Measurements from ENCODE around the gene CCL19.

Gene CCL19

GRCh38 chr9:34712140-34712539 is 21.1 kb upstream of the CCL19 start:
- Mint-ChIP-seq H3K27ac (no peak overlapping the region), H3K36me3 (no peaks in the 10 kb centered on the region), H3K4me3 (no peak overlapping the region), H3K27me3 (peaks cover 14% of the 10 kb centered on the region), H3K4me1 (no peaks in the 10 kb centered on the region), H3K9me3 (peaks cover 2% of the 10 kb centered on the region)
- no peak for DNase-seq (ENCODE audit: low spot score in 2 of 2)
- ATAC-seq (ENCODE audit: low read depth) = no peak

- H3K27ac Mint-ChIP-seq = no peak within 1 kb of the TSS
- no peaks in the 10 kb centered on the region for H3K36me3 Mint-ChIP-seq
- peaks cover 2% of the 10 kb centered on the region for H3K9me3 Mint-ChIP-seq
- no peak for DNase-seq (ENCODE audit: low spot score in 2 of 2)
- no peak for ATAC-seq (ENCODE audit: low read depth)
- peaks cover 12% of the 10 kb centered on the region for H3K27me3 Mint-ChIP-seq
- no peaks in the 10 kb centered on the region for H3K4me1 Mint-ChIP-seq
- no peak within 1 kb of the TSS for H3K4me3 Mint-ChIP-seq
Measured at GRCh38 chr9:34710023-34710422, 18.9 kb upstream of the CCL19 start, which contains the start of gene CCL21. Gene CCL21, minus strand, starts transcription at chr9:34710136. Its CDS starts 70 bp downstream, at chr9:34710066.

GRCh38 chr9:34709196-34709978 is 18.3 kb upstream of the CCL19 start:
- no peaks in the 10 kb centered on the region for H3K4me1 Mint-ChIP-seq
- no peak for DNase-seq (ENCODE audit: low spot score in 2 of 2)
- H3K27ac Mint-ChIP-seq = no peak overlapping the region
- H3K27me3 Mint-ChIP-seq = peaks cover 8% of the 10 kb centered on the region
- ATAC-seq (ENCODE audit: low read depth) = no peak
- peaks cover 2% of the 10 kb centered on the region for H3K9me3 Mint-ChIP-seq
- H3K4me3 Mint-ChIP-seq = no peak overlapping the region
- no peaks in the 10 kb centered on the region for H3K36me3 Mint-ChIP-seq

- Mint-ChIP-seq H3K27ac (no peak overlapping the region), H3K9me3 (peaks cover 2% of the 10 kb centered on the region), H3K36me3 (no peaks in the 10 kb centered on the region)
Measured at GRCh38 chr9:34707130-34707529, 16.1 kb upstream of the CCL19 start.

GRCh38 chr9:34701769-34702736 is 11.0 kb upstream of the CCL19 start:
- Mint-ChIP-seq H3K4me3 (peak overlapping the region; percentile 74), H3K9me3 (no peaks in the 10 kb centered on the region), H3K27ac (no peak overlapping the region), H3K4me1 (peaks cover 5% of the 10 kb centered on the region), H3K36me3 (no peaks in the 10 kb centered on the region), H3K27me3 (peaks cover 10% of the 10 kb centered on the region)
- ATAC-seq (ENCODE audit: low read depth) = peak; percentile 79
- DNase-seq (ENCODE audit: low spot score in 2 of 2) = peak; percentile 69 to 79

More at GRCh38 chr9:34707130-34707529, 16.1 kb upstream of the CCL19 start:
- Mint-ChIP-seq H3K4me3 (no peak overlapping the region), H3K27me3 (peaks cover 4% of the 10 kb centered on the region), H3K4me1 (peaks cover 1% of the 10 kb centered on the region)
- DNase-seq (ENCODE audit: low spot score in 2 of 2) = no peak
- ATAC-seq (ENCODE audit: low read depth) = no peak

- DNase-seq (ENCODE audit: low spot score in 2 of 2) (peak; percentile 58 to 74), ATAC-seq (ENCODE audit: low read depth) (peak; percentile 79)
- peaks cover 10% of the 10 kb centered on the region for H3K27me3 Mint-ChIP-seq
- no peaks in the 10 kb centered on the region for H3K36me3 Mint-ChIP-seq
- H3K27ac Mint-ChIP-seq = no peak overlapping the region
- no peaks in the 10 kb centered on the region for H3K9me3 Mint-ChIP-seq
- H3K4me1 Mint-ChIP-seq = peaks cover 5% of the 10 kb centered on the region
- peak overlapping the region; percentile 74 for H3K4me3 Mint-ChIP-seq
Measured at GRCh38 chr9:34701023-34701768, 10.1 kb upstream of the CCL19 start.

GRCh38 chr9:34694811-34695210 is 3.7 kb upstream of the CCL19 start:
- H3K27me3 Mint-ChIP-seq = peaks cover 10% of the 10 kb centered on the region
- H3K27ac Mint-ChIP-seq = no peak overlapping the region
- DNase-seq (ENCODE audit: low spot score in 2 of 2) (no peak), ATAC-seq (ENCODE audit: low read depth) (no peak)
- no peaks in the 10 kb centered on the region for H3K36me3 Mint-ChIP-seq
- H3K4me3 Mint-ChIP-seq = no peak overlapping the region
- H3K4me1 Mint-ChIP-seq = peaks cover 2% of the 10 kb centered on the region
- no peaks in the 10 kb centered on the region for H3K9me3 Mint-ChIP-seq

- peaks cover 13% of the 10 kb centered on the region for H3K27me3 Mint-ChIP-seq
- H3K9me3 Mint-ChIP-seq = no peaks in the 10 kb centered on the region
Measured at GRCh38 chr9:34693560-34693959, 2.5 kb upstream of the CCL19 start.

GRCh38 chr9:34691936-34692315 is 850 bp upstream of the CCL19 start:
- Mint-ChIP-seq H3K27me3 (peaks cover 14% of the 10 kb centered on the region), H3K4me1 (peaks cover 2% of the 10 kb centered on the region), H3K9me3 (no peaks in the 10 kb centered on the region), H3K36me3 (no peaks in the 10 kb centered on the region), H3K4me3 (no peak overlapping the region), H3K27ac (no peak overlapping the region)
- no peak for DNase-seq (ENCODE audit: low spot score in 2 of 2)
- ATAC-seq (ENCODE audit: low read depth) = no peak

More at GRCh38 chr9:34693560-34693959, 2.5 kb upstream of the CCL19 start:
- Mint-ChIP-seq H3K36me3 (no peaks in the 10 kb centered on the region), H3K27ac (no peak overlapping the region), H3K4me1 (peaks cover 2% of the 10 kb centered on the region), H3K4me3 (no peak overlapping the region)
- no peak for DNase-seq (ENCODE audit: low spot score in 2 of 2)
- no peak for ATAC-seq (ENCODE audit: low read depth)

- Mint-ChIP-seq H3K27ac (no peak overlapping the region), H3K4me1 (peaks cover 6% of the 10 kb centered on the region), H3K4me3 (no peak overlapping the region), H3K27me3 (peaks cover 13% of the 10 kb centered on the region), H3K9me3 (no peaks in the 10 kb centered on the region), H3K36me3 (no peaks in the 10 kb centered on the region)
- no peak for ATAC-seq (ENCODE audit: low read depth)
- DNase-seq (ENCODE audit: low spot score in 2 of 2) = no peak
Measured at GRCh38 chr9:34689512-34689911, 1.6 kb downstream of the CCL19 start.

GRCh38 chr9:34689116-34689470 is 2.0 kb downstream of the CCL19 start:
- H3K9me3 Mint-ChIP-seq = no peaks in the 10 kb centered on the region
- no peak for DNase-seq (ENCODE audit: low spot score in 2 of 2)
- peaks cover 6% of the 10 kb centered on the region for H3K4me1 Mint-ChIP-seq
- no peak for ATAC-seq (ENCODE audit: low read depth)
- H3K4me3 Mint-ChIP-seq = no peak overlapping the region
- peaks cover 13% of the 10 kb centered on the region for H3K27me3 Mint-ChIP-seq
- H3K36me3 Mint-ChIP-seq = no peaks in the 10 kb centered on the region
- no peak overlapping the region for H3K27ac Mint-ChIP-seq

GRCh38 chr9:34688329-34689115 is 2.6 kb downstream of the CCL19 start:
- Mint-ChIP-seq H3K27ac (no peak overlapping the region), H3K4me1 (peaks cover 6% of the 10 kb centered on the region), H3K9me3 (no peaks in the 10 kb centered on the region), H3K4me3 (no peak overlapping the region), H3K27me3 (peaks cover 10% of the 10 kb centered on the region), H3K36me3 (no peaks in the 10 kb centered on the region)
- ATAC-seq (ENCODE audit: low read depth) = no peak
- DNase-seq (ENCODE audit: low spot score in 2 of 2) = no peak

All from memory B cell (primary cell).